ENCODE data around the gene ITFG2. TPM values are rescaled to one million over a fixed set of nuclear protein-coding genes. Genes with fewer than 3 reads are reported as not detected.

The ITFG2 gene
- total RNA-seq, 2 donors from 2014 or later, result 33.8 to 38.4 TPM

DNA sequence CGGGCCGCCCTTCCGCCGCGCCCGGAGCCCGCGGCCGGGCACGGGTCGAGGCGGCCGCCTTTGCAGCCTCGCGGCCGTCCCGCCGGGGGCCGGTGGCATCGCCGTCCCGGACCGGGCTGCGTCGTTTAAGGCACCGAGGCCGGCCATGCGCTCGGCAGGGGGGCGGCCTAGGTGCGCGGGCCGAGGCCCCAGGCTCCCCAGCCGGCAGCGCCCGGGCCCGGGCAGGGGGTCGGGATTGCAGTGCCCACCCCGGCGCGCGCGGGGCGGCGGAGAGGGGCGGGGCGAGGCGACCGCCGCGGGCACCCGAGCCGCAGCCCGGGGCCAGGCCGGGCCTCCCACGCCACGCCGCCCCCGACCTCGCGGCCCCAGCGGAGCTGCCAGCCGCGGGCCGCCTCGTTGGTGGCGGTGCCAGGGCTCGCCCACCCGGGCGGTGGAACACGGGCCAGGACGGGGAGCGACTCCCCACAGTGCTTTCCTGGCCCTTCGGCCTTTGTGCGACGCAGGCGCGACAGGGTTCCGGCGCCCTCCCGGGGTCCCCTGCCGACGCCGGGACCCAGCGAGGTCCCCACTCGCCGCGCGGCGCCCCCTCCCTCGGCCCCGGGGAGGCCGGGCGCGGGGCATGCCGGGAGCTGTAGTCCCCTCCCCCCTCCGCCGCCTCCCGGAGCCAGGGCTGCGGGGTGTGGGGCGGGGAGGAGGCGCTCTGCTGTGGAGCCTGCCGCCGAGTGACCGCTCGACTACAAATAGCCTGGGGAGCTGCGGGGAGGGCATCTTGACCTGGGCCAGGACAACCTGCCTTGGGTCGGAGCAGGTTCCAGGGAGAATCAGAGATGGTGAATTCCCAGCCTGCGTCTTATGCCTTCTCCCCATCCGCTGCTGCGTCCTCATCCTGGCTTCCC, 16.9 kb upstream of the ITFG2 start:
- TF ChIP-seq, protein P1, sequence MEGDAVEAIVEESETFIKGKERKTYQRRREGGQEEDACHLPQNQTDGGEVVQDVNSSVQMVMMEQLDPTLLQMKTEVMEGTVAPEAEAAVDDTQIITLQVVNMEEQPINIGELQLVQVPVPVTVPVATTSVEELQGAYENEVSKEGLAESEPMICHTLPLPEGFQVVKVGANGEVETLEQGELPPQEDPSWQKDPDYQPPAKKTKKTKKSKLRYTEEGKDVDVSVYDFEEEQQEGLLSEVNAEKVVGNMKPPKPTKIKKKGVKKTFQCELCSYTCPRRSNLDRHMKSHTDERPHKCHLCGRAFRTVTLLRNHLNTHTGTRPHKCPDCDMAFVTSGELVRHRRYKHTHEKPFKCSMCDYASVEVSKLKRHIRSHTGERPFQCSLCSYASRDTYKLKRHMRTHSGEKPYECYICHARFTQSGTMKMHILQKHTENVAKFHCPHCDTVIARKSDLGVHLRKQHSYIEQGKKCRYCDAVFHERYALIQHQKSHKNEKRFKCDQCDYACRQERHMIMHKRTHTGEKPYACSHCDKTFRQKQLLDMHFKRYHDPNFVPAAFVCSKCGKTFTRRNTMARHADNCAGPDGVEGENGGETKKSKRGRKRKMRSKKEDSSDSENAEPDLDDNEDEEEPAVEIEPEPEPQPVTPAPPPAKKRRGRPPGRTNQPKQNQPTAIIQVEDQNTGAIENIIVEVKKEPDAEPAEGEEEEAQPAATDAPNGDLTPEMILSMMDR (IDR thresholded peaks at IDR 0.05), result no peak
- Histone ChIP-seq H3K36me3 (peaks cover 18% of the 10 kb centered on the region), H3K4me1 (ENCODE audit: control insufficient read depth in 1 of 2, low read depth in 2 of 2) (peaks cover 13 to 24% of the 10 kb centered on the region in 2 donors), H3K27ac (peak overlapping the region in 1 of 2 donors; percentile 59), H3K9me3 (no peaks in the 10 kb centered on the region), H3K4me3 (peak overlapping the region; percentile 93), H3K27me3 (replicated peaks; ENCODE audit: insufficient read depth) (no peaks in the 10 kb centered on the region)
- peak; percentile 83 for ATAC-seq (ENCODE audit: insufficient number of reproducible peaks, low FRiP score, low read depth)
- no peak for DNase-seq (ENCODE audit: low spot score)

DNA sequence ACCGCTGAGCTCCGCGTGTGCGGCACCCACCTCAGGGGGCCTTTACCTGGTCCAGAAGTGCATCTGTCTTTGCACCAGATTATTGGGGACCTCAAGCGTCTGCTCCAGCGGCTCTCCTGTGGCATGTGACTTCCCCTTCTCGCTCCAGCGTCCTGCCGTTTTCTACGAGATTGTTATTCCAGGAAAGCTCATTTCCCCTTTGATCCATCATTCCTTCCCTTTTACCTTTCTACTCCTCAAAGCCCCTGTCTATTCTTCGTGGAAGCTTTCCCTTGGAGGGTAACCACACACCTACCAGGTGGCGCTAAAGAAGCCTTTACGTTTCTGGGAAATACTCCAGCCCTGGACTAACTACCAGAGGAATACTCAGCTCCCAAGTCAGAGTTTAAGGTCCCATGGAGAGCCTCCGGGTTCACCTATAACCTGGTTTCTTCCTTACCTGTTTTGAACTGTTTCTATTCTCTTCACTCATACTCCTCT, 16.2 kb upstream of the ITFG2 start:
- DNase-seq (ENCODE audit: low spot score) (no peak), ATAC-seq (ENCODE audit: insufficient number of reproducible peaks, low FRiP score, low read depth) (no peak)
- Histone ChIP-seq H3K27ac (peak overlapping the region in 1 of 2 donors; percentile 52), H3K9me3 (no peaks in the 10 kb centered on the region), H3K36me3 (peaks cover 24% of the 10 kb centered on the region), H3K4me3 (peak overlapping the region; percentile 93), H3K27me3 (replicated peaks; ENCODE audit: insufficient read depth) (no peaks in the 10 kb centered on the region), H3K4me1 (ENCODE audit: control insufficient read depth in 1 of 2, low read depth in 2 of 2) (peaks cover 13 to 24% of the 10 kb centered on the region in 2 donors)
- TF ChIP-seq, protein P1 (IDR thresholded peaks at IDR 0.05), result no peak

- no peaks in the 10 kb centered on the region for H3K9me3 ChIP-seq
- no peak for ATAC-seq (ENCODE audit: insufficient number of reproducible peaks, low FRiP score, low read depth)
- DNase-seq (ENCODE audit: low spot score), result no peak
- no peak overlapping the region for H3K27ac ChIP-seq
- TF ChIP-seq, protein P1 (IDR thresholded peaks at IDR 0.05), result no peak
- H3K27me3 ChIP-seq (replicated peaks; ENCODE audit: insufficient read depth), result no peaks in the 10 kb centered on the region
- peaks cover 39% of the 10 kb centered on the region for H3K36me3 ChIP-seq
- H3K4me3 ChIP-seq, result no peak overlapping the region
- peaks cover 13 to 24% of the 10 kb centered on the region in 2 donors for H3K4me1 ChIP-seq (ENCODE audit: control insufficient read depth in 1 of 2, low read depth in 2 of 2)
Observed at GRCh38 chr12:2797721-2798418, 14.6 kb upstream of the ITFG2 start.

GRCh38 chr12:2800046-2800570, 12.4 kb upstream of the ITFG2 start:
- ATAC-seq (ENCODE audit: insufficient number of reproducible peaks, low FRiP score, low read depth) (no peak), DNase-seq (ENCODE audit: low spot score) (no peak)
- TF ChIP-seq, protein P1 (IDR thresholded peaks at IDR 0.05), result no peak
- Histone ChIP-seq H3K36me3 (peaks cover 51% of the 10 kb centered on the region), H3K4me1 (ENCODE audit: control insufficient read depth in 1 of 2, low read depth in 2 of 2) (peaks cover 13 to 33% of the 10 kb centered on the region in 2 donors), H3K27ac (no peak overlapping the region), H3K27me3 (replicated peaks; ENCODE audit: insufficient read depth) (no peaks in the 10 kb centered on the region), H3K9me3 (no peaks in the 10 kb centered on the region), H3K4me3 (no peak overlapping the region)

Measured in thoracic aorta (tissue), 2 donors.